ENCODE data around the gene CXCL17. TPM values are rescaled to one million over a fixed set of nuclear protein-coding genes. Genes with fewer than 3 reads are reported as not detected.
"Not testable (repeated sequence)": the region's sequence is repeated elsewhere in the genome, so short reads cannot be mapped to it uniquely, and the experiment has no call there.

The CXCL17 gene
- 0.47 TPM for polyA plus RNA-seq (2012; ENCODE audit: missing spikeins)

GRCh38 chr19:42442833-42443232 lies at the start of gene CXCL17:
Gene CXCL17, minus strand, starts transcription at chr19:42442946. Its CDS starts 114 bp downstream, at chr19:42442832.
- FAIRE-seq (no peak), DNase-seq (ENCODE audit: insufficient read length) (no peak)
- TF ChIP-seq POLR2A (IDR thresholded peaks at IDR 0.05; ENCODE audit: low read depth, low read length), result no peak
- TF ChIP-seq POLR2AphosphoS5 (IDR thresholded peaks at IDR 0.05; ENCODE audit: low read depth, low read length), result no peak
- TF ChIP-seq TAF1 (IDR thresholded peaks at IDR 0.05; ENCODE audit: borderline replicate concordance, low read depth, low read length), result no peak

- no peak for TF ChIP-seq POLR2AphosphoS5 (IDR thresholded peaks at IDR 0.05; ENCODE audit: low read depth, low read length)
- no peak for TF ChIP-seq TAF1 (IDR thresholded peaks at IDR 0.05; ENCODE audit: borderline replicate concordance, low read depth, low read length)
- TF ChIP-seq POLR2A (IDR thresholded peaks at IDR 0.05; ENCODE audit: low read depth, low read length), result no peak
- DNase-seq (ENCODE audit: insufficient read length) (no peak), FAIRE-seq (no peak)
Measured at GRCh38 chr19:42488783-42489521, 46.2 kb upstream of the CXCL17 start.

GRCh38 chr19:42487798-42488178 lies 45.0 kb upstream of the CXCL17 start:
- TF ChIP-seq POLR2A (IDR thresholded peaks at IDR 0.05; ENCODE audit: low read depth, low read length) (no peak), POLR2AphosphoS5 (IDR thresholded peaks at IDR 0.05; ENCODE audit: low read depth, low read length) (no peak), TAF1 (IDR thresholded peaks at IDR 0.05; ENCODE audit: borderline replicate concordance, low read depth, low read length) (no peak)
- no peak for DNase-seq (ENCODE audit: insufficient read length)
- no peak for FAIRE-seq

- no peak for FAIRE-seq
- TF ChIP-seq POLR2AphosphoS5 (IDR thresholded peaks at IDR 0.05; ENCODE audit: low read depth, low read length) (no peak), POLR2A (IDR thresholded peaks at IDR 0.05; ENCODE audit: low read depth, low read length) (no peak), TAF1 (IDR thresholded peaks at IDR 0.05; ENCODE audit: borderline replicate concordance, low read depth, low read length) (no peak)
- no peak for DNase-seq (ENCODE audit: insufficient read length)
Measured at GRCh38 chr19:42487032-42487797, 44.5 kb upstream of the CXCL17 start.

- not testable (repeated sequence) for DNase-seq (ENCODE audit: insufficient read length); FAIRE-seq
Measured at GRCh38 chr19:42485036-42485435, 42.3 kb upstream of the CXCL17 start.

- TF ChIP-seq POLR2AphosphoS5 (IDR thresholded peaks at IDR 0.05; ENCODE audit: low read depth, low read length) (no peak), TAF1 (IDR thresholded peaks at IDR 0.05; ENCODE audit: borderline replicate concordance, low read depth, low read length) (no peak), POLR2A (IDR thresholded peaks at IDR 0.05; ENCODE audit: low read depth, low read length) (no peak)
- DNase-seq (ENCODE audit: insufficient read length) (no peak), FAIRE-seq (no peak)
Measured at GRCh38 chr19:42480335-42481095, 37.8 kb upstream of the CXCL17 start.

GRCh38 chr19:42479736-42480135 lies 37.0 kb upstream of the CXCL17 start:
- no peak for TF ChIP-seq POLR2AphosphoS5 (IDR thresholded peaks at IDR 0.05; ENCODE audit: low read depth, low read length)
- no peak for TF ChIP-seq POLR2A (IDR thresholded peaks at IDR 0.05; ENCODE audit: low read depth, low read length)
- no peak for TF ChIP-seq TAF1 (IDR thresholded peaks at IDR 0.05; ENCODE audit: borderline replicate concordance, low read depth, low read length)
- FAIRE-seq, result no peak
- DNase-seq (ENCODE audit: insufficient read length), result no peak

- TF ChIP-seq TAF1 (IDR thresholded peaks at IDR 0.05; ENCODE audit: borderline replicate concordance, low read depth, low read length) (no peak), POLR2A (IDR thresholded peaks at IDR 0.05; ENCODE audit: low read depth, low read length) (no peak), POLR2AphosphoS5 (IDR thresholded peaks at IDR 0.05; ENCODE audit: low read depth, low read length) (no peak)
- DNase-seq (ENCODE audit: insufficient read length) (no peak), FAIRE-seq (no peak)
Measured at GRCh38 chr19:42478765-42479311, 36.1 kb upstream of the CXCL17 start.

GRCh38 chr19:42477933-42478332 lies 35.2 kb upstream of the CXCL17 start:
- TF ChIP-seq TAF1 (IDR thresholded peaks at IDR 0.05; ENCODE audit: borderline replicate concordance, low read depth, low read length) (no peak), POLR2A (IDR thresholded peaks at IDR 0.05; ENCODE audit: low read depth, low read length) (no peak), POLR2AphosphoS5 (IDR thresholded peaks at IDR 0.05; ENCODE audit: low read depth, low read length) (no peak)
- FAIRE-seq, result no peak

GRCh38 chr19:42477117-42477516 lies 34.4 kb upstream of the CXCL17 start:
- FAIRE-seq, result no peak
- DNase-seq (ENCODE audit: insufficient read length), result no peak
- TF ChIP-seq POLR2AphosphoS5 (IDR thresholded peaks at IDR 0.05; ENCODE audit: low read depth, low read length), result no peak
- TF ChIP-seq POLR2A (IDR thresholded peaks at IDR 0.05; ENCODE audit: low read depth, low read length), result no peak
- TF ChIP-seq TAF1 (IDR thresholded peaks at IDR 0.05; ENCODE audit: borderline replicate concordance, low read depth, low read length), result no peak

More at GRCh38 chr19:42477933-42478332, 35.2 kb upstream of the CXCL17 start:
- DNase-seq (ENCODE audit: insufficient read length), result no peak

GRCh38 chr19:42475366-42475765 lies 32.6 kb upstream of the CXCL17 start:
- DNase-seq (ENCODE audit: insufficient read length), result no peak
- FAIRE-seq, result no peak

More at GRCh38 chr19:42475366-42475765, 32.6 kb upstream of the CXCL17 start:
- TF ChIP-seq POLR2AphosphoS5 (IDR thresholded peaks at IDR 0.05; ENCODE audit: low read depth, low read length) (no peak), POLR2A (IDR thresholded peaks at IDR 0.05; ENCODE audit: low read depth, low read length) (no peak), TAF1 (IDR thresholded peaks at IDR 0.05; ENCODE audit: borderline replicate concordance, low read depth, low read length) (no peak)

All from GM12892 (cell line).